PFSK-1 (cell line): ENCODE measurements around the gene MYH6.

Experiments
- FOXP2 ChIP-seq: optimal IDR thresholded peaks from 2 replicates; pipeline ENCODE3; 2011; ENCODE audit warnings: borderline replicate concordance, control low read depth, inconsistent platforms; ENCODE audit not compliant: insufficient read depth; ENCODE audit errors: extremely low read length, extremely low read depth
- POLR2AphosphoS5 ChIP-seq: IDR thresholded peaks from 2 replicates; pipeline ENCODE4 v1.6.1; 2012; ENCODE audit warnings: low read depth, mild to moderate bottlenecking, control low read depth, low read length, moderate library complexity
- REST ChIP-seq, 2 experiments: IDR thresholded peaks; 2 replicates each; pipeline versions ENCODE4 v1.6.1 to v1.8.0; 2011 to 2012; ENCODE audit warnings: low read depth in 2 of 2, low read length in 2 of 2, control low read depth in 1 of 2, inconsistent platforms in 1 of 2, mild to moderate bottlenecking in 1 of 2, moderate library complexity in 1 of 2; ENCODE audit not compliant: insufficient read depth in 1 of 2
- SIN3A ChIP-seq: IDR thresholded peaks from 2 replicates; pipeline ENCODE4 v1.6.1; 2012; ENCODE audit warnings: mild to moderate bottlenecking, low read length, moderate library complexity, borderline replicate concordance; ENCODE audit not compliant: insufficient read depth
- TAF1 ChIP-seq: IDR thresholded peaks from 2 replicates; pipeline ENCODE4 v1.6.1; 2012; ENCODE audit warnings: low read length, control low read depth, borderline replicate concordance; ENCODE audit not compliant: insufficient read depth

Gene MYH6

DNA sequence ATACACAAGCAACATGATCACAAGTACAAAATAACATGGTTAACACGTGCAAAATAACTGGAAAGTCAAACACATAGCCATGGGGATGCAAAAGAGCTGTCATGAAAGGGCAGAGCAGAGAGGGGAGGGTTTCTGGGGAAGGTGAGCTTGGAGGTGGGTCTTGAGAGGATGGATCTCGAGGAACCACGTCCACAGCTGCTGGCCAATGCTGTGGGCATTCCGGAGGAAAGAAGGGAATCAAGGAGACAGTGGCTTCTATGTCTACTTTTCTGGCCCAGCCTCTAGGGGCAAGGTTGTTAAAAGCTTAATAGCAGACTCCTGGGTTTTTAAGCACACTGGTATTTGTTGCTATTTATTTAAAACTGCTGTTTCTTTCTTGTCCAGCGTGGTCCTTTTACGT is 35.8 kb upstream of the MYH6 start:
- TF ChIP-seq REST (IDR thresholded peaks at IDR 0.05; ENCODE audit: insufficient read depth in 1 of 2, low read depth in 2 of 2, low read length in 2 of 2) (no peak), POLR2AphosphoS5 (no peak), SIN3A (no peak), TAF1 (no peak), FOXP2 (no peak)

DNA sequence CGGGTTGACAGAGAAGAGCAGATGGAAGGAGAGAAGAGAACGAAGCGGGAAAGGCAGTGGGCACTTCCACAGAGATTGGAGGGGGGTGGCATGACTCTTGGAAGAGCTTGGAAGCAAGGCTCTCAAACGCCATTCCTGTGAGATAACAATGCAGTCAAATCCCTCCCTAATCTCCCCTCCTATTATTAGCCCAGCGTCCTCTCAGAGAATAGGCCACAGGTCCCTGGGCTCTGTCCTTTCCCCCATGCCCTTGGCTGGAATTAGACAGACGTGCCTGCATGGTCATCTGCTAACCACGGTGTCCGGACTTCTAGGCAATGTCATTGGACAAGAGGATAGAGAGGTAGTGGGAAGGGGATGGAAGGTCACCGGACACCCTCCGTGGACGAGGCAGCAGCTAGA is 35.3 kb upstream of the MYH6 start:
- TF ChIP-seq SIN3A (no peak), TAF1 (no peak), FOXP2 (no peak), POLR2AphosphoS5 (no peak), REST (IDR thresholded peaks at IDR 0.05; ENCODE audit: insufficient read depth in 1 of 2, low read depth in 2 of 2, low read length in 2 of 2) (no peak)

DNA sequence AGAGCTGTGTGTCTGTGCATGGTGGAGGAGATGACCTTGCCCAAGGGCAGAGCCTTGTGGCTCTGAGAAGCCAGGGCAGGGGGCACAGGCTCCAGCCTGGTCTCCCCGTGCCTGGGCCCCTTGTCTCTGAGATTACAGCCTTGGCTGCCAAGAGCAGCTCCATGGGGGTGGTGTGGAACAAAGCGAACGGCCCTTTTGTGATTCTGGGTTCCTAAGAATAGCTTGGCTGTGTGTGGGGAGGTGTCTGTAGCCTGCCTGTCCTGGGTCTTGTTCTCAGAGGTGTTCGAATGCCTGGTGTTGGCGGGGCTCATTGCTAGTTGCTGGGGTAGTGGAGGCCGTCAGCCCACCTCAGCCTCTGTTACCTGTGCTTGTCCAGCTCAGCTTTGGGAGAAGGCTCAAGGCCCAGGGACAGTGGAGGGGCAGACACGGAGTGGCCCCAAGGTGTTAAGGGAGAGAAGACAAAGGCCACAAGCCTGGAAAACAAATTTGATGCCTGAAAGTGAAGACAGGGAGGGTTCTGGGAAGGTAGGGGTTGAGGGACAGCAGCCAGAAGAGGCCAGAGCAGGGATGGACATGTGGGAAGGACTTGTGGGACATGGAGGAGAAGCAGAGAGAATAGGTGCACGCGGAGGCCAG is 34.8 kb upstream of the MYH6 start:
- TF ChIP-seq TAF1 (no peak), FOXP2 (no peak), POLR2AphosphoS5 (no peak), REST (IDR thresholded peaks at IDR 0.05; ENCODE audit: insufficient read depth in 1 of 2, low read depth in 2 of 2, low read length in 2 of 2) (no peak), SIN3A (no peak)

DNA sequence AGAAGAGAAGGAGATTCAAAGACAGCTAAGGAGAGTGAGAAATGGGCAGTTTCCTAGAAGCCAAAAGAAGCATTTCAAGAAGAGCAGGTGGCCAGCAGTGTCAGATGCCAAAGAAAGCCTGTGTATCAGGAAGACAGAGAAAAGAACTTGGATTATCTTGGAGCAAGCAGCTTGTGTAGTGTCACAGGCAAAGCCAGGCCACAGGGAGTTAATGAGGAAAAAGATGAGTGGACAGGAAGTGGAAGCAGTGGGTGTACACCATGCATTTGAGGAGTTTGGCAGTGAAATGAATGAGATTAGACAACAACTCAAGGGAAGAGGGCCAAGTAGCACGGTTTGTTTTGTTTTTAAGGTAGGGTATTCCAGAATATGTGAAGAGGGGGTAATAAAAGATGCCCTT is 33.0 kb upstream of the MYH6 start:
- TF ChIP-seq REST (IDR thresholded peaks at IDR 0.05; ENCODE audit: insufficient read depth in 1 of 2, low read depth in 2 of 2, low read length in 2 of 2) (no peak), SIN3A (peak; percentile 37; the same call in 1 of the 2 replicates)

DNA sequence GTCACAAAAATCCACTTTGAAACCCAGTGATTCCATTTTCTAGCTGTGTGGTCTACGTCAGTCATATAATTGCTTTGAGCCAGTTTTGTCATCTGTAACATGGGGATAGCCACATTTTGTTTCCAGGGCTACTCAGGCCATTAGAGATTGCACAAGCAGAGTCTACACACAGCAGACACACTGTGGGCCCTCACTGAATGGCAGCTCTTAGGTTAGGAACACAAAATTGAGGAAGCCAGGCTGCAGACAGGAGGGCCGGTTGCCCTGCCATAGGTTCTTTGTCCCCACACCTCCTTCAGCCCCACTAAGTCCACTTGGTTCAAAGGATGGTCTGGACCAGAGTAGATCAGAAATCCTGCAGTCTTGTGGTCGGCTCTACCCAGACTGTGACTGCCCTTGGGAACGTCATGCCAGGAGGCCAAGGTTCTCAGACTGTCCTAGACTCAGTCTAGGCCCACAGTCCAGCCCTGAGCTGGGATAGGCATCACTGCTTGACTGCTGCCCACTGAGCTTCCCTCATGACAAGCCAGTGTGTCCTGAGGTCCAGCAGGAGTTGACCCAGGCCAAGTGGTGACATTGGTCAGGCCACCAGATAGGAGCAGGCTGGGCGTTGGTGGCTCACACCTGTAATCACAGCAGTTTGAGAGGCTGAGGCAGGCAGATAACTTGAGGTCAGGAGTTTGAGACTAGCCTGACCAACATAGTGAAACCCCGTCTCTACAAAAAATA is 31.2 kb upstream of the MYH6 start:
- TF ChIP-seq TAF1 = no peak
- no peak for TF ChIP-seq FOXP2
- TF ChIP-seq POLR2AphosphoS5 = no peak
- no peak for TF ChIP-seq SIN3A
- no peak for TF ChIP-seq REST (IDR thresholded peaks at IDR 0.05; ENCODE audit: insufficient read depth in 1 of 2, low read depth in 2 of 2, low read length in 2 of 2)
